Activated T-cell treated with anti-CD3 and anti-CD28 coated beads for 24 hours (primary cell): ENCODE results near the gene CCL18.
"Not testable (repeated sequence)": the region's sequence is repeated elsewhere in the genome, so short reads cannot be mapped to it uniquely, and the experiment has no call there.

Source experiments
- DNase-seq: peaks from one replicate; pipeline ENCODE4 v3.0.0-alpha.2; 2020; ENCODE audit warnings: low read depth

CCL18 gene

DNA sequence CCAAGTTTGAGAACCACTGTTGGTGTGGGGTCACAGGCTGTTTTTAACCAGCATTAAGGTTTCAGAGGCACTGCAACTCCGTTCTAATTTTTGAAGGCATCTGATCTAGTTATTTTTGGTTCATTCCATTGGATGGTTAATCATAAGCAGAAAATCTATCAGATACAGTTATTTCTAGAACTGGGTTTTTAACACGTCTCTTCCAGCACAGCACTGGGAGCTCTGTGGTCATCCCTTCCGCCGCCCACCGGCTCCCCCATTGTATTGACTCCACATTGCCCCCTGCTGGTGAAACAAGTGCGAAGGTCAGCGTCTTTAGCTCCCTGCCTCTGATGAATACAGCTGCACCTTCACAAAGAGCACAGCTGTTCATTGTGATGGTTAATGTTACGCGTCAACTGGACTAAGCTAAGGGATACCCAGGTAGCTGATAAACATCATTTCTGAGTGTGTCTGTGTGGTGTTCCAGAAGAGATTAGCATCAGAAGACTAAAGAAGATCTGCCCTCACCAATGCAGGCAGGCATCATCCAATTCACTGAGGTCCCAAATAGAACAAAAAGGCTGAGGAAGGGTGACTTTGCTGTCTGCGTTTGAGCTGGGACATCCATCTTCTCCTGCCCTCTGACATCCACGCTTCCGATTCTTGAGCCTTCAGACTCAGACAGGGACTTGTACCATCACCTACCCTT, 8.5 kb downstream of the CCL18 start:
- peak; percentile 66 for DNase-seq

DNA sequence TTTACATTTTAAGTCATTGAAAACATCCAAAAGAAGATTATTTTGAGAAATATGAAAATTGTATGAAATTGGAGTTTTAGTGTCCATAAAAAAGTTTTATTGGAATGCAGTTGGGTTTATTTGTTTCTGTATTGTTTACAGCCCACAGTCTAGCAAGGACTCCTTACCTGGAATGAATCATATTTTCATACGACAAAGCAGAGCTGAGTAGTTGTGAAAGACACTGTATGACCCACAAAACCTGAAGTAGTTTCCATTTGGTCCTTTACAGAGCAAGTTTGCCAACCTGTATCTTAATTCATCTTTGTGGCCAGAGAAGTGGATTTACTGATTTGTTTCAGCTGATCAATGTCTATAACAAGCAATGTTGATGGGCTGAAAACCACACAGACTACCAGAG, 10.3 kb downstream of the CCL18 start:
- DNase-seq = no peak

DNA sequence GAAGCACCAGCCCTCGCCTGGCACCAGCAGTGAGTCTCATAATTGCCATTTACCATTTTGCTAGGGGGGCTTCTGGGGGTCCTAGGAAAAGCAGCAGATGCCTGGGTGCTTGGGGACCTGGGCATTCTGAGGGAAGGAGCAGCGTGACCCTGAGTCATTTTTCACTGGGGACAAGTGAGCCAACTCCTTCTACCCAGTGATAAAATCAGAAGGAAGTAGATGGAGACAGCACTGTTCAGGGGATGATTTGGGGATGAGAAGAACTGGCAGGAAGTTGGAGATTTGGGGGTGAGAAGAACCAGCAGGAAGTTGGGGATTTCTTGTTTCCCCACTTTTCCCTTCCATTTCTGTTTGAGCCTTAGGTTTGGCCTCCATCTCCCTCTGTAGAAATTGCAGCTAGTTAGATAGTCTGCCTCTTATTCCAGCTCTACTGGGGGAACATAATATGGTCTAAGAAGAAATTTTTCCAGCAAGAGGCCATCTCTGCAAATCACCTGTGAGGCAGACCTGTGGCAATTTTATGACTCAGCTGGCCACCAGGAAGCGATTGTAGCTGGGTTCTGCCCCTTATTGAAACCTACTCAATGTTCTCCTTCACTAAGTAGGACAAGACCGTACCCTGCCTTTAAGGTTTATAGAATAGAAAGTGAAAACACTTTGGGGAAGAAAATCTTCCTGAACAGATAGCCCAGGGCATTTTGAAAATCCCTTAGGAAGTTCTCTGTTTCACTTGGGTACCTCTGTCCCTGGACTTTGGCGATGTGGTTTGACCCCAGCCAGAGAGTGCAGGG, 17.8 kb downstream of the CCL18 start:
- DNase-seq = not testable (repeated sequence)

DNA sequence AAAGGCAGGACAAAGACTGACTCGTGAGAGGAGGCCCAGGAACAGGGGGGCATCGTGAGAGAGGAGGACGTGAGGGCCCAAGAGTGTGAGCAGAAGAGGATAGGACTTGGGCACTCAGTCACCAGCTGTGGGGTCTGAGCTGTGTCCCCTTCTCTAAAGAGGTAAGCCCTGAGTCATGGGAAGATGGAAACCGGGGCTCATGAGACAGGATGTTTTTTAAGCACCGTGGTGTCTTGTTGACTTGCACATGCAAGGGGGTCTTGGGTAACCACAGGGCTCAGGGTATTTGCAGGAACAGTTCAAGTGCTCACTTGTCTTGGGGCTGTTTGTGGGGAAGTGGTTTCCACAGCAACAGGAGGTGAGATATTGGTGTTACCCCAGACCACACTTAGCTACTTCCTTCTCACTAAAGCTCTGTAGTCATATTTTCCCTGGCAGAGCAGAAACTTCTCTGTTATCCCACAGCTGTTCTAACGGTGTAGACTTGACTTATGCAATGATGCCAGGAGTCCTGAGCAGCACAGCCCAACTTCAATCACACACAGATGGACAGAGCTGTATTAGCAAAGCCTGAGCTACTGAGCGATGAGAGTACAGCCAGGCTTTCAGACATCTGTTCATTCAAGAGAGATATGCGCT, 18.5 kb downstream of the CCL18 start:
- peak; percentile 40 for DNase-seq

DNA sequence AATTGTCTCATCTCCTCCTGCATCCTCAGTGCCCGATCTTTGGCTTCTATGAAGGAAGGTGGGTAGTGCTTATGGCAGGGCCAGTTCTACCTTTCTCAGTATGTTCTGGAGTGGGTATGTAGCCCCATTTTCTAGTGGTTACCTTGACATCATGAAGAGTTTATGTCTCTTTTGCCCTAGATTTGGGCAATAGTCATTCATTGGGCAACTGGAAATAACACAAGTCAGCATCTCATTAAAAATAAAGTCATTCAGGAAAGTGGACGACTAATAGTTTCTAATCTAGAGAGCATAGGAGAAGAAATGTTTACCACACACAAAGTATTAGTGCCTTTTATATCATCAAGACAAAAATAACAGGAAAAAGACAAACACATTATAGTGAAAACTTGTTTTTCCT, 19.6 kb downstream of the CCL18 start:
- DNase-seq = not testable (repeated sequence)

DNA sequence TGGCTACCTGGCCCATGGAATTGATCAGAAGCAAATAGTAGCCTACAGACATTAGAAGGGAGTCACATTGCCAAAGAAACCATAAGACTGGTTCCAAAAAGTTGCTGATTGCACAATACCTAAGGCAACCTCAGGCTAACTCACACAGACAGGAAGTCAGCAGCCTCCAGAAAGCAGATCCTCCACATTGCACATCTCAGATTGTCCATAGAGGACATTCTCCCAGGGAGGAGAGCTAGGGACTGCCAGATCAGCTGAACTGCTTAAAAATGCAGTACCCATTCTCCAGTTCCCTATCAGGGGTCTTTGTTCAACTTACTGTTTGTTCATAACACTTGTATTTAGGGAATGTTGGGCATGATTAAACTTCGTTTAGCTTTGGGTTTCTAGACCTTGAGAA, 21.7 kb downstream of the CCL18 start:
- DNase-seq = no peak

DNA sequence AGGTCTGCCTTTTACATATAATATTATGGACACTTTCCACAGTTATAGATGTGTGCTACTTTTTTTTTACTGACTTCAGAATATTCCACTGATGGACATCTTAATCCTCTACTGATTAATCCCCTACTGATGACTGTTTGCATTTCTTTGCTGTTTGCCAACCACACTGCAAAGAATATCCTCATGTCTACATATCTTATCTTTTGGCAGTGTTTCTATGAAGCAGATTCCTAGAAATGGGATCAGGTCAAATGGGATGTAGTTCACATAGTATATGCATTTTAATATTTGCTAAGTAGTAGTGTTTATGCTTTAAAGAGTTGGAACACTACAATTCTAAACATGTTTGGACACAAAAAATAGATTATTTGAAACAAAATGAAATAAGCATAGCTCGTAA, 22.7 kb downstream of the CCL18 start:
- DNase-seq = no peak

DNA sequence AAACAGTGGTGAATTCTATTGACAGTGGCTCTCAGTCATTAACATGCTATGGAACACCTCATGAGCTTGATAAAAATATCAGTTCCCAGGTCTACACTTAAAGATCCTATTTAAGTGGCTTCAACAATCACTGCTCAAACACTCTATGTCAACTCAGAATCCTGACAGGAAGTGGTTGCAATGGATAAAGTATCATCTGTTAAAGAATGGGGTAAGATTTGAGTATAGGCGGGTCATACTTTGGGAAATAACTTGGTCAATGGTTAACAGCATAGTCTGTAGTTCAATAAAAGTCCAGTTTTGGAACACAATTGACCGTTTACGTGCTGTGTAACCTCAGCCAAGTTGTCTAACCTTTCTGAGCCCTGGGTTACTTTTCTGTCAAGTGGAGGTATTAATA, 23.4 kb downstream of the CCL18 start:
- DNase-seq = not testable (repeated sequence)

DNA sequence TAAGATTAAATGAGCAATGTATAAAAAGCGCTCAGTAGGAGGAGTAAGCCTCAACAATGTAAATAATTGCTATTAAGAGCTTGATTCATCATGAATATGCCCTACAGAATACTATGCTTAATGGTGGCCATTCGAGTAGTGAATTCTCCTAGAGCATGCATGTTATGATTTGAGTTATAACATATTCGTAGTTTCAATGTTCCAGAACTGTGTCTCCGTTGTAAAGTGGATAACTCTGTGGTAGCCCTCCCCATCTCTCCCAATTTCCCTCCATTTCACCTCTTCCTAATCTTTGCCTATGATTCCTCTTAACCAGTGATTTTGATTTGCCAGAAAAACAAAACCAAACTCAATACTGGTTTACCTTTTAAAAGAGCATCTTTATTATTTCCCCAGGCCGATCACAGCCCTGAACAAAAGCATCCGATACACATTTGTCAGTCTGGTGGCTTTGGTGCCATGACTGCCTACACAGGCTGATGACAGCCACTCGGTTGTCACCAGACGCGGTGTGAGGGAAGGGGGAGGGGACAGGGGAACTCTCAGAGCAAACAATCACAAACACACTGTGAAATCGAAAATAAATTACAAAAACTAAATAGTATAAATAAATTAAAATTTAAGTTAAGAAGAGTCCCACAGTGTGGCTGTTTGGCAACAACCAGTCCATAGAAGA, 24.0 kb downstream of the CCL18 start:
- not testable (repeated sequence) for DNase-seq

DNA sequence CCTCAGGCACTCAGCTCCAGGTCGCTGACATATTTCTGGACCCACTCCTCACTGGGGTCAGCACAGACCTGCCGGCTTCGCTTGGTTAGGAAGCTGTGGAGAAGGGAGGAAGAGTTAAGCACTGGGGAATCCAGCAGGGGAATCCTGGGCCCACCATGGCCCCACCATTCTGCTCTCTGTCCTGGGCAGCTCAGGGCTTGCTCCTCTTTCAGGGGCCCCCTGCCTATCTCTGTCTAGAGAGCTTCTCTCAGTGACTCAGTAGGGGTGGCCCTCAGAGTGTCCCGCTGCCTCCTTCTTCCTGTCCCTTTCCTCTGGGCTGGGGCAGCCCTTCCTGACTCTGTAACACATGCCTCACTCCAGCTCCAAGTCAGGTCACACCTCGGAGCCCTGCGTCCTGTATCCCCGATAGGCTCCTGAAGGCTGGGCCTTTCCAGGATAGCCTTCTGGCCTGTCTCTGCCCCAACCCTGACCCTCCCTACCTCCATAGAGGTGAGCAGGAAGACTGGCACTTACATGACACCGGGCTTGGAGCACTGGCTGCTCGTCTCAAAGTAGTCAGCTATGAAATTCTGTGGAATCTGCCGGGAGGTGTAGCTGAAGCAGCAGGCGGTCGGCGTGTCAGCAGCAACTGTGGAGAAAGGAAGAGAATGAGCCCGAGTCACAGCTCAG, 24.7 kb downstream of the CCL18 start:
- DNase-seq = no peak

DNA sequence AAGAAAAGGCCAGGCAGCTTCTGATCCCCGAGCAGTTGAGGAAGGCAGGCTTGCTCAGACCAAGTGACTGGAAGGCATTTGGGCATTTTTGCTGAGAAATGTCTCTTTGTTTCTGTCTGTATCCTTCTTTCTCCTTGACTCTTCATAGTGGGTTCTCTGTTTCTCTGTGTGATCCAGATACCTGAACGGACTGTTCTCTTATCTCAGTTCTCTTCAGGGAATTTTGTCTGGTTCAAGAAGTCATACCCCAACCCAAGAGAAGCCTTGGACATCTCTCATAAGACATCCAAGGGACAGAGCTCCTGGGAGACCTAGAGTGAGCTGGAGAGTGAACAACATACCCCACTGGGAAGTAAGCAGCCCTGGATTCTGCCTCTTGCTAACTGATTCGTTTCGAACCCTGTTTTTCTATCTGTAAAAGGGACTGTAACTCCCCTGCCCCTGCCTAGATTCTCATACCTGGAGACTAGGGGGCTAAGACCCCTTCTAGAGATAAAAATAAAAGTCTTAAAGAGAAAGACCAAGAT, 25.3 kb downstream of the CCL18 start:
- no peak for DNase-seq

DNA sequence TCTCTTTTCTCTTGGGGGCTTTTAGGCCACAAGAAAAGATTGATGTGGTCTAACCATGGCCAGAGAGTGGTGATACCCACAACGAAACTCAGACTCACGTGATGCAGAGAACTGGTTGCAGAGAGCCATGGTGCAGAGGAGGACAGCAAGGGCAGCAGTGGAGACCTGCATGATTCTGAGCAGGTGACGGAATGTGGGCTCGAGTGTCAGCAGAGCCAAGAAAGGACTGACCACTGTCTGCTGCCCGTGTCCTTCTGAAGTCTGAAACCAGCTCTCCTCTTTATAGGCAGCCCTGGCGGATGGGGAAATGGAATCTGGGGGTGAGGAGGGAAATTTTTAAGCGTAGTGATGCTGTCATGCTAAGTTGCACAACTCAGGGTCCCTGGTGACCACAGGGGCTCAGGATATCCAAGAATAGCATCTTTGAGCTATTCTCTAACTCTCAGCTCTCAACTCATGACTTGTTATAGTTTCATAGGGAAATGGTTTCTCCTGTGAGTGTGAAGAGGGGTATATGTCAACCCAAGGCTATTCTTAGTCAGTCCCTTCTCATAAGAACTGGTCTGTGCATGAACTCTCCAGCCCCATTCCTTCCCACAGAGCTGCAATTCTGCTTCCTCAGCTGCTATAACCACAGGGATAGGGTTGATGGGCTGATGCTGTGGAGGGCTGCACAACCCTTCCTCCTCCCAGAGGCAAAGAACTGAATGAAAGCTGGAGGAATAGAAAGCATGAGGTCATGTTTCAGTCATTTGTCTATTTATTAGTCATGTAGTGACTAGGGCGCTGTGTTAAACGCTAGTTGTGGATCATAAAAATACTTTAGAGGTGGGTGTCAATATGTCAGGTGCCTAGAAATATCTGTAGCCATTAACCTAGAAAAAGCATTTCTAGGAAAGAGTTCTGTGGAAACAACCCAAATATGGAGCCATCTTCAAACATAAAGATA, 26.1 kb downstream of the CCL18 start, which contains the start of gene CCL3:
CCL3 (minus strand) TSS at position 256 of the 949 bp plus-strand sequence; CDS start at position 171, 85 bp downstream.
- peak; percentile 32 for DNase-seq

DNA sequence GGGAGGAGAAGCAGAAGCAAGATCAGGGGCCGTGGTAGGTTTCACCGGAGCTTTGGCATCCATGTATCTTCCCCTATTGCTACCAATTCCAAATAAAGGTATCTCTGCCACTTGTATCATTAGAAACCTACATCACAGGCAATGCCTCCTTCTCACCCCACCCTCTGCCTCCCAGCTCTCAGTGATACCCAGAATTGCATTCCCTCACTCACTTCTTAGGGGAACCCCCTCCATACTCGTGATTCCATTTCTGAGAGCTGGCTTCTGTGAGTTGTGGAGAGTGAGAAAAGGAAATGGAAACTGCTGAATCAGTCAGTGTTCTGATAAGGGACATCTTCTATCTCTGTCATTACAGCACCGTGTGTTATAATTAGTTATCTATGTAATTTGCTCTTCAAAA, 28.2 kb downstream of the CCL18 start:
- DNase-seq = peak; percentile 30

DNA sequence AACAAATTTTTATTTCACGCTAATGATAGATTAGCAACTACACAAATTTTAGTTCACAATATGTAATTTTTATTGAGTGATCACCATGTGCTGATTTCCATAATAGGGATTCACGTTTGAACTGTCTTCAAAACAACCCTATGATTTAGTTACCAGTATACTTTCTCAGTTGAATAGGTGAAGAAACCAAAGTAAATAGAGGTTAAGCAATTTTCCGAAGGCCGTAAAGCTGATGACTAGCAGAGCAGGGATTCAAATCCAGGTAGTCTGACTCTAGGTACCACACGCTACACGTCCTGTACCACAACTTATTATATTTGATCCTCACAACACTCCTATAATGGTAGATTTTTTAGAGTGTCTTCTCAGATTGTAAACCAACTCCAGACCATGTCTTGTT, 28.6 kb downstream of the CCL18 start:
- not testable (repeated sequence) for DNase-seq

DNA sequence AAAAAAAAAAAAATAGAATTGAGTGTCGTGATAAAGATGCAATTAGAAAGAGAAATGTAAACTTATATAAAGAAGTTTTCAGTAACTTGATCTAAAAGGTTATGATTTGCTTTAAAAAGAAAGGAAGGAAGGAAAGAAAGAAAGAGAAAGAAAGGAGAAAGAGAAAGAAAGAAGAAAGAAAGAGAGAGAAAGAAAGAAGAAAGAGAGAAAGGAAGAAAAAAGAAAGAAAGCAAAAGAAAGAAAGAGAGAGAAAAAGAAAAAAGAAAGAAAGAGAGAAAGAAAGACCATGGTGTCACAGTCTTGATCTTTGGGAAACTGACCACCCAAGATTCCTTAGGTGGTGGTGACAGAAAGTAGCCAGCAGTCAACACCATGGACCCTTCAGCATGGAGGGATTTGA, 30.2 kb downstream of the CCL18 start:
- DNase-seq = no peak

DNA sequence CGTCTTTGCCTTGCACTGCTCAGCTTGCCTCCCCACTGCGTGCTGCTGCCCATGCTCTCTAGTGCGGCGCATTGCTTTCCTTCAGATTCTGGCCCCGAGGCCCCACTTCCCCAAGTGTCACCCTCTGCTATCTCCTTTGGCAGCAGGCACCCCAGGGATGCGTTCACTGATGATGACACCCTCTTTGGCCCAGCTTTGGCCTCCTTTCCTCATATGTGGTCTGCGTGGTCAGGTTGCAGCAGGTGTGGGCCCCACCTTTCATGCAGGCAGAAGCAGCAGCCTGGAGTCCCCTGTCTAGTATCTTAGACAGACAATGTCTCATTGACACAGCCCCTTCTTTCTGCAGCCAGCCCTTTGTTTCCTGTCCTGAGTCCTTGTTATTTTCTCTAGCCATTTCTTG, 30.7 kb downstream of the CCL18 start:
- no peak for DNase-seq

DNA sequence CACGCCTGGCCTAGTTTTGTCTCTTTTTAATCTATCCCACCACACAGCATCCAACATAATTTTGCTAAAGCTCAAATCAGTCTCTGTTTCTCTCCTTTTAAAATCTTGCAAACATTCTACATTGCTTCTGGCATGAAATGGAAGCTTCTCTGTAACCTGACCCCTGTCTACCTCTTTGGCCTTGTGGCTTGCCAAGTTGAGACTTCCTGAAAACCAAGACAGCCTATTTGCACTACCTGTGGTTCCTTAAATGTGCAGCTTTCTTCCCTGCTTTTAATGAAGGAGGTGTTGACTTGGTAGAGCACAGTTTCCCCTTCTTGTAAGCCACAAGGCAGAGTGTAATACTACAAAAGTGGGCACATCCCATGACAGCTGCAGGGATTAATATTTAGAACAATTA, 31.9 kb downstream of the CCL18 start:
- DNase-seq = no peak

DNA sequence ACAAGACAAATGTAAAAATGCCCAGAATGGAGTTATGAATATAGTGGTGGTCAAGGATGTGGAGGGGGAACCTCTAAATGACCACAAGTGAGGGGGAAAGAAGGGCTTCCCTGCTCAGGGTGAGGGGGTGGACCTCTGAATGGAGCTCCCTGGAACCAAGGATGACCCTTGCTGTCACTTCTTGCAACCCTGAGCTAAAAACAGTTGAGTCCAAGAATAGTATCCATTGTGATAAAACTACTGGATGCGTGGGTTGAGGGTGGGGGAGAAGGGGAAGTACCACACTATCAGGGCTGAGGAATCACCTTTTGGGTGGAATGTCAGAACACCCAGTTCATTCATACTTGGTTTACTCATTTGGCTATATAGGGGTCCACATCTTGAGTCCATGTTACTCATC, 34.9 kb downstream of the CCL18 start:
- not testable (repeated sequence) for DNase-seq

DNA sequence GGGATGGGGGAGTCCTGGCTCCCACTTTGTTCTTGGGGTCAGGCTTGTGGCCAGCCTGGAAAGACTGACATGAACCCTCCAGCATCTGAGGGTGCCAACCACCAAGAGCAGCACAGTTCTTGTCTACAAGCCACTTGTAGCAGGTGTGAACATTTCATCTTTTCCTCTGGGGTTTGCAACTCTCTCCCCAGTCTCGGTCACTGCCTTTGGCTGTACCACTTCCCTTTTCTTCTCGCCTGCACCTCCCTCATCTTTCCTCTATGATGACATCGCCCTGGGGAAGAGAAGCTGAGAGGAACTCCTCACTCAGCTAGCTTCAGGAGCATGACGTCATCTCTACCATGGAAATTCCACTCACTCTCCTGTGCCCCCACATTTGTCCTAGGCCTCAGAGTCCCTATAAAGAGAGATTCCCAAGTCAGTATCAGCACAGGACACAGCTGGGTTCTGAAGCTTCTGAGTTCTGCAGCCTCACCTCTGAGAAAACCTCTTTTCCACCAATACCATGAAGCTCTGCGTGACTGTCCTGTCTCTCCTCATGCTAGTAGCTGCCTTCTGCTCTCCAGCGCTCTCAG, 39.4 kb downstream of the CCL18 start, which contains the start of gene CCL4:
CCL4 (plus strand) TSS at position 427 of the 575 bp plus-strand sequence; CDS start at position 506, 79 bp downstream.
- DNase-seq = peak; percentile 15

DNA sequence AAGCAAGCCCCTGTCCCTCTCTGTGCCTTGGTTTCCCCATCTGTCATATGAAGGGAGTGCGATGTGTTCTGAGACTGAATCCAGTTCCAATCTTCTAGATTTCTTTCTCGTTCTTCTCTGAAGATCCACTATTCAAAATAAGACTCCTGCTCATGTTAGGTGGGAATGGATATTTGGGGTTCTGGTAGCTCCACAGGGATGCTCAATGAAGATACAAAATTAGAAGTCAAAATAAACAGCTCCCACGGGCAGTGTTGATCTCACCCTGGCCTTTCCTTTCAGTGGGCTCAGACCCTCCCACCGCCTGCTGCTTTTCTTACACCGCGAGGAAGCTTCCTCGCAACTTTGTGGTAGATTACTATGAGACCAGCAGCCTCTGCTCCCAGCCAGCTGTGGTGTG, 40.2 kb downstream of the CCL18 start:
- DNase-seq = not testable (repeated sequence)
